Mucosa of rectum (tissue), 2 donors: Measurements from ENCODE around the gene FGD5.

ENCODE experiments used
- H3K27ac ChIP-seq, 2 donors: one replicate each; pipeline ENCODE4 v1.7.0; 2013; ENCODE audit warnings: inconsistent platforms in 2 of 2, low read depth in 2 of 2, low read length in 2 of 2
- H3K27me3 ChIP-seq, 2 donors: one replicate each; pipeline ENCODE4 v1.7.0; 2013; ENCODE audit warnings: low read length in 2 of 2; ENCODE audit not compliant: control insufficient read depth in 2 of 2, insufficient read depth in 2 of 2
- H3K36me3 ChIP-seq, 2 donors: one replicate each; pipeline ENCODE4 v1.7.0; 2013; ENCODE audit warnings: low read length in 2 of 2; ENCODE audit not compliant: control insufficient read depth in 2 of 2, insufficient read depth in 2 of 2
- H3K4me1 ChIP-seq, 2 donors: one replicate each; pipeline ENCODE4 v1.7.0; 2013; ENCODE audit warnings: low read length in 2 of 2, mild to moderate bottlenecking in 1 of 2; ENCODE audit not compliant: control insufficient read depth in 2 of 2, insufficient read depth in 2 of 2
- H3K4me3 ChIP-seq, 2 donors: one replicate each; pipeline ENCODE4 v1.7.0; 2013; ENCODE audit warnings: low read length in 2 of 2
- H3K9ac ChIP-seq, 2 donors: one replicate each; pipeline ENCODE4 v1.7.0; 2013; ENCODE audit warnings: low read length in 2 of 2, low read depth in 1 of 2, mild to moderate bottlenecking in 1 of 2
- H3K9me3 ChIP-seq, 2 donors: one replicate each; pipeline ENCODE4 v1.7.0; 2013; ENCODE audit warnings: low read length in 2 of 2; ENCODE audit not compliant: control insufficient read depth in 2 of 2
- donor health status: healthy.
- donor health status: Normal muscosa, but diverticular disease.

FGD5 gene

GRCh38 chr3:14826069-14826468, 7.3 kb downstream of the FGD5 start:
- no peaks in the 10 kb centered on the region for H3K9me3 ChIP-seq
- peaks cover 0 to 2% of the 10 kb centered on the region in 2 donors for H3K36me3 ChIP-seq
- no peaks in the 10 kb centered on the region for H3K4me1 ChIP-seq
- H3K4me3 ChIP-seq: no peak overlapping the region
- no peak overlapping the region for H3K27ac ChIP-seq
- H3K9ac ChIP-seq: no peak overlapping the region
- H3K27me3 ChIP-seq: peaks cover 4% of the 10 kb centered on the region in 2 donors

- H3K4me1 ChIP-seq: no peaks in the 10 kb centered on the region
- no peaks in the 10 kb centered on the region for H3K36me3 ChIP-seq
- no peak overlapping the region for H3K4me3 ChIP-seq
- H3K9ac ChIP-seq: no peak overlapping the region
- no peaks in the 10 kb centered on the region for H3K9me3 ChIP-seq
- H3K27ac ChIP-seq: no peak overlapping the region
- H3K27me3 ChIP-seq: peaks cover 4% of the 10 kb centered on the region in 2 donors
Observed at GRCh38 chr3:14827776-14828175, 9.0 kb downstream of the FGD5 start.

- H3K27me3 ChIP-seq: peaks cover 0 to 4% of the 10 kb centered on the region in 2 donors
- H3K4me1 ChIP-seq: no peaks in the 10 kb centered on the region
- no peaks in the 10 kb centered on the region for H3K36me3 ChIP-seq
Observed at GRCh38 chr3:14829811-14830210, 11.0 kb downstream of the FGD5 start.

GRCh38 chr3:14831916-14832450, 13.2 kb downstream of the FGD5 start:
- H3K27ac ChIP-seq: no peak overlapping the region
- no peak overlapping the region for H3K4me3 ChIP-seq
- H3K9me3 ChIP-seq: no peaks in the 10 kb centered on the region
- H3K9ac ChIP-seq: no peak overlapping the region
- no peaks in the 10 kb centered on the region for H3K36me3 ChIP-seq
- peaks cover 0 to 4% of the 10 kb centered on the region in 2 donors for H3K27me3 ChIP-seq
- H3K4me1 ChIP-seq: peaks cover 0 to 3% of the 10 kb centered on the region in 2 donors

More at GRCh38 chr3:14829811-14830210, 11.0 kb downstream of the FGD5 start:
- no peak overlapping the region for H3K4me3 ChIP-seq
- H3K27ac ChIP-seq: no peak overlapping the region
- H3K9me3 ChIP-seq: no peaks in the 10 kb centered on the region
- H3K9ac ChIP-seq: no peak overlapping the region

GRCh38 chr3:14832975-14833722, 14.4 kb downstream of the FGD5 start:
- Histone ChIP-seq H3K4me1 (peaks cover 0 to 8% of the 10 kb centered on the region in 2 donors), H3K36me3 (no peaks in the 10 kb centered on the region), H3K9ac (no peak overlapping the region), H3K27me3 (peaks cover 0 to 4% of the 10 kb centered on the region in 2 donors), H3K4me3 (no peak overlapping the region), H3K9me3 (no peaks in the 10 kb centered on the region), H3K27ac (no peak overlapping the region)

GRCh38 chr3:14834121-14834520, 15.4 kb downstream of the FGD5 start:
- H3K9me3 ChIP-seq: no peaks in the 10 kb centered on the region

GRCh38 chr3:14834807-14835466, 16.2 kb downstream of the FGD5 start:
- Histone ChIP-seq H3K9me3 (no peaks in the 10 kb centered on the region), H3K36me3 (no peaks in the 10 kb centered on the region), H3K27me3 (no peaks in the 10 kb centered on the region), H3K4me3 (no peak overlapping the region), H3K27ac (no peak overlapping the region), H3K4me1 (peaks cover 0 to 9% of the 10 kb centered on the region in 2 donors), H3K9ac (no peak overlapping the region)

More at GRCh38 chr3:14834121-14834520, 15.4 kb downstream of the FGD5 start:
- Histone ChIP-seq H3K9ac (no peak overlapping the region), H3K4me1 (peaks cover 0 to 9% of the 10 kb centered on the region in 2 donors), H3K4me3 (no peak overlapping the region), H3K27ac (no peak overlapping the region), H3K36me3 (no peaks in the 10 kb centered on the region), H3K27me3 (peaks cover 0 to 2% of the 10 kb centered on the region in 2 donors)

- no peaks in the 10 kb centered on the region for H3K9me3 ChIP-seq
Observed at GRCh38 chr3:14836049-14836468, 17.3 kb downstream of the FGD5 start.

GRCh38 chr3:14837186-14837877, 18.6 kb downstream of the FGD5 start:
- peaks cover 2 to 14% of the 10 kb centered on the region in 2 donors for H3K4me1 ChIP-seq
- H3K36me3 ChIP-seq: no peaks in the 10 kb centered on the region
- no peak overlapping the region for H3K4me3 ChIP-seq
- no peaks in the 10 kb centered on the region for H3K9me3 ChIP-seq
- no peaks in the 10 kb centered on the region for H3K27me3 ChIP-seq
- H3K9ac ChIP-seq: no peak overlapping the region
- peak overlapping the region in 1 of 2 donors; percentile 14 for H3K27ac ChIP-seq

More at GRCh38 chr3:14836049-14836468, 17.3 kb downstream of the FGD5 start:
- Histone ChIP-seq H3K4me1 (peaks cover 0 to 9% of the 10 kb centered on the region in 2 donors), H3K27me3 (no peaks in the 10 kb centered on the region), H3K9ac (no peak overlapping the region), H3K4me3 (no peak overlapping the region), H3K36me3 (no peaks in the 10 kb centered on the region), H3K27ac (peak overlapping the region in 1 of 2 donors; percentile 7)
